AG04449 (cell line): Measurements from ENCODE around the gene RNPC3.

Source experiments
- CTCF ChIA-PET: fragments of 350-600 bp; formaldehyde crosslinking; extraction: SDS; loops from one replicate; lab custom pipeline; 2021; ENCODE audit warnings: antibody characterized with exemption; lab: Yijun Ruan, JAX
- POLR2A ChIA-PET: fragments of 400-600, 350-600 bp; formaldehyde crosslinking; extraction: SDS; loops from one replicate; lab custom pipeline; 2020; ENCODE audit warnings: antibody characterized with exemption, inconsistent platforms; lab: Yijun Ruan, JAX
- DNase-seq: peaks from one replicate; pipeline ENCODE4 v3.0.0-alpha.2; 2010; ENCODE audit warnings: low read depth, low spot score
- H3K4me3 ChIP-seq: 2 replicates; pipeline ENCODE4 v1.5.1; 2011; ENCODE audit warnings: low read depth, mild to moderate bottlenecking, control low read depth, low read length
- CTCF ChIP-seq: IDR thresholded peaks from one replicate; pipeline ENCODE4 v1.5.1; 2011; ENCODE audit warnings: mild to moderate bottlenecking, moderate library complexity, low read length, control low read depth, inconsistent platforms; ENCODE audit not compliant: insufficient read depth; ENCODE audit errors: missing control alignments

The RNPC3 gene

GRCh38 chr1:103517380-103518047, 8.0 kb upstream of the RNPC3 start:
- H3K4me3 ChIP-seq, result no peak overlapping the region
- DNase-seq, result no peak
- TF ChIP-seq CTCF, result no peak
- POLR2A ChIA-PET, result no interaction called here
- CTCF ChIA-PET, result interaction anchor here (1.3 kb wide), 1 partner anchor 16 kb away, joined by 3 read pairs; no protein-coding TSS in a partner anchor

GRCh38 chr1:103520822-103521221, 4.7 kb upstream of the RNPC3 start:
- no peak for DNase-seq
- no peak for TF ChIP-seq CTCF
- no peak overlapping the region for H3K4me3 ChIP-seq
- ChIA-PET POLR2A (no interaction called here), CTCF (no interaction called here)

- H3K4me3 ChIP-seq, result no peak overlapping the region
- no peak for DNase-seq
- POLR2A ChIA-PET, result no interaction called here
- TF ChIP-seq CTCF, result no peak
- CTCF ChIA-PET, result interaction anchor here (5.3 kb wide), 1 partner anchor 9 kb away, joined by 30 read pairs; no protein-coding TSS in a partner anchor
Observed at GRCh38 chr1:103523346-103523745, 2.2 kb upstream of the RNPC3 start.

GRCh38 chr1:103525114-103525606, 339 bp upstream of the RNPC3 start:
- ChIA-PET POLR2A (no interaction called here), CTCF (interaction anchor here (5.3 kb wide), 1 partner anchor 10 kb away, joined by 30 read pairs; no protein-coding TSS in a partner anchor)
- peak overlapping the region; percentile 41 for H3K4me3 ChIP-seq
- no peak for TF ChIP-seq CTCF
- no peak for DNase-seq

- DNase-seq, result no peak
- CTCF ChIA-PET, result interaction anchor here (5.3 kb wide), 1 partner anchor 13 kb away, joined by 30 read pairs; no protein-coding TSS in a partner anchor
- H3K4me3 ChIP-seq, result no peak overlapping the region
- POLR2A ChIA-PET, result interaction anchor here (0.7 kb wide), 1 partner anchor 1800 kb away, joined by 3 read pairs; no protein-coding TSS in a partner anchor
- TF ChIP-seq CTCF, result no peak
Observed at GRCh38 chr1:103527331-103527730, 1.8 kb downstream of the RNPC3 start.

- TF ChIP-seq CTCF, result no peak
- no peak overlapping the region for H3K4me3 ChIP-seq
- CTCF ChIA-PET, result no interaction called here
- POLR2A ChIA-PET, result no interaction called here
- DNase-seq, result no peak
Observed at GRCh38 chr1:103529746-103530145, 4.2 kb downstream of the RNPC3 start.
